Endothelial cell of umbilical vein (primary cell): ENCODE results near the gene OTUD6A. TPM values are rescaled to one million over a fixed set of nuclear protein-coding genes. Genes with fewer than 3 reads are reported as not detected.

Experiments
- BruUV-seq: library from RNA; stranded (reverse); fragments of 400-500 nt; replicated peaks from 2 replicates; lab custom pipeline; 2021; lab: Mats Ljungman, UMichigan
- CTCF ChIA-PET: fragments of 300-600, 350-600 bp; sonication (Branson Sonifier 250); formaldehyde crosslinking; loops from one replicate; lab custom pipeline; 2021; ENCODE audit warnings: antibody characterized with exemption, inconsistent platforms; lab: Charles Lee
- POLR2A ChIA-PET: fragments of 300-600, 350-600 bp; sonication (Branson Sonifier 250); formaldehyde crosslinking; loops from one replicate; lab custom pipeline; 2021; ENCODE audit warnings: antibody characterized with exemption, inconsistent platforms; lab: Charles Lee
- DNase-seq: peaks from one replicate; pipeline ENCODE4 v3.0.0-alpha.2; 2011; ENCODE audit warnings: low read depth, low spot score
- FAIRE-seq: peaks from 2 replicates; lab custom pipeline; 2011; peaks lifted over from hg19 to GRCh38; lab: Jason Lieb, UNC
- H2AFZ ChIP-seq: 2 replicates; pipeline ENCODE4 v1.6.0; 2012; ENCODE audit warnings: low read depth, low read length, control low read depth, inconsistent platforms
- H3K27ac ChIP-seq: 2 replicates; pipeline ENCODE4 v1.5.1; 2011; ENCODE audit warnings: low read depth, mild to moderate bottlenecking, control low read depth, low read length, moderate library complexity; ENCODE audit not compliant: insufficient read depth
- H3K27me3 ChIP-seq, 2 experiments: 2 replicates each; pipeline versions ENCODE4 v1.6.0 to v1.6.1; 2011; ENCODE audit warnings: low read length in 2 of 2, mixed read lengths in 1 of 2; ENCODE audit not compliant: control insufficient read depth in 2 of 2, insufficient read depth in 2 of 2
- H3K36me3 ChIP-seq, 2 experiments: 2 replicates in 1 of 2; 3 replicates in 1 of 2; pipeline ENCODE4 v1.5.1; 2011; ENCODE audit warnings: low read length in 2 of 2, mild to moderate bottlenecking in 1 of 2, moderate library complexity in 1 of 2; ENCODE audit not compliant: control insufficient read depth in 2 of 2, insufficient read depth in 2 of 2; ENCODE audit errors: extremely low read depth in 1 of 2
- H3K4me1 ChIP-seq: 3 replicates; pipeline ENCODE4 v1.5.1; 2011; ENCODE audit warnings: mild to moderate bottlenecking, low read length; ENCODE audit not compliant: control insufficient read depth, insufficient read depth; ENCODE audit errors: extremely low read depth
- H3K4me2 ChIP-seq: 2 replicates; pipeline ENCODE4 v1.6.1; 2011; ENCODE audit warnings: low read length, control low read depth, mixed read lengths; ENCODE audit not compliant: insufficient read depth
- H3K4me3 ChIP-seq, 3 experiments: fragments of 200-600 bp in 1 of 3; sonication (generic), shearing (Covaris generic) in 1 of 3; replicated peaks in 1 of 3; 2 replicates each; pipeline ENCODE4 v1.5.1; 2011 to 2016; ENCODE audit warnings: control low read depth in 3 of 3, low read length in 3 of 3, mild to moderate bottlenecking in 2 of 3, inconsistent platforms in 1 of 3, low read depth in 1 of 3, moderate library complexity in 1 of 3; ENCODE audit not compliant: insufficient read depth in 1 of 3
- H3K79me2 ChIP-seq: 2 replicates; pipeline ENCODE4 v1.6.0; 2012; ENCODE audit warnings: low read length, inconsistent platforms; ENCODE audit not compliant: control insufficient read depth, insufficient read depth
- H3K9ac ChIP-seq: replicated peaks from 2 replicates; pipeline ENCODE3; 2011; ENCODE audit warnings: low read length, control low read depth; ENCODE audit not compliant: insufficient read depth; ENCODE audit errors: extremely low read depth
- H3K9me1 ChIP-seq: replicated peaks from 3 replicates; pipeline ENCODE4 v1.6.0; 2011; ENCODE audit warnings: mild to moderate bottlenecking, low read length; ENCODE audit not compliant: control insufficient read depth, insufficient read depth; ENCODE audit errors: extremely low read depth
- H3K9me3 ChIP-seq: replicated peaks from 2 replicates; pipeline ENCODE4 v1.5.1; 2012; ENCODE audit warnings: low read length, inconsistent platforms; ENCODE audit not compliant: control insufficient read depth, insufficient read depth
- H4K20me1 ChIP-seq: replicated peaks from 2 replicates; pipeline ENCODE3; 2011; ENCODE audit warnings: mild to moderate bottlenecking, low read length; ENCODE audit not compliant: control insufficient read depth, insufficient read depth; ENCODE audit errors: extremely low read depth
- CTCF ChIP-seq, 2 donors: IDR thresholded peaks; 1 replicate in 1 of 2; 2 replicates in 1 of 2; pipeline ENCODE4 v1.5.1; 2011; ENCODE audit warnings: low read length in 2 of 2, mild to moderate bottlenecking in 2 of 2, moderate library complexity in 2 of 2, control low read depth in 1 of 2, inconsistent platforms in 1 of 2, low read depth in 1 of 2; ENCODE audit not compliant: insufficient read depth in 1 of 2; ENCODE audit errors: extremely low read depth in 1 of 2
- FOS ChIP-seq: IDR thresholded peaks from 2 replicates; pipeline ENCODE4 v1.6.1; 2011; ENCODE audit warnings: mild to moderate bottlenecking, low read length, moderate library complexity, borderline replicate concordance; ENCODE audit not compliant: insufficient read depth
- MAX ChIP-seq: IDR thresholded peaks from 2 replicates; pipeline ENCODE4 v1.6.1; 2011; ENCODE audit not compliant: insufficient read depth, insufficient read length
- MYC ChIP-seq: IDR thresholded peaks from one replicate; pipeline ENCODE4 v1.6.1; 2011; ENCODE audit warnings: mild to moderate bottlenecking, low read depth, low read length
- POLR2A ChIP-seq: IDR thresholded peaks from 2 replicates; pipeline ENCODE4 v1.6.1; 2012; ENCODE audit warnings: low read depth, mild to moderate bottlenecking, control low read depth, low read length
- dilution Hi-C: fragments of 300-500 bp; cut with MboI; formaldehyde crosslinking; loops from one replicate; pipeline ENCODE4 v1.15.0; 2019; ENCODE audit warnings: low sequenced_read_pairs; ENCODE audit not compliant: extremely low pct_ligation_motif_present
- intact Hi-C: fragments of 100-400 bp; cut with micrococcal nuclease; formaldehyde crosslinking; loops from one replicate; pipeline ENCODE4 v1.10.0; 2022
- polyA plus RNA-seq, 4 experiments: library from polyadenylated mRNA; depleted of rRNA in 3 of 4; stranded (reverse) in 3 of 4; unstranded in 1 of 4; fragments of >200 nt; gene quantifications; 2 replicates each; pipeline versions ENCODE4 v1.2.1 to v1.2.3, GENCODE V29; 2011 to 2012; ENCODE audit warnings: missing spikeins in 1 of 4
- total RNA-seq: library from RNA; stranded (reverse); gene quantifications from 2 replicates; pipeline ENCODE4 v1.2.3, GENCODE V29; 2021

OTUD6A gene
- total and polyA plus RNA-seq, 2 donors (not counting 3 experiments of a cell fraction or from before 2014, with no cell fraction given), result not detected

GRCh38 chrX:70042399-70043371 is 19.6 kb upstream of the OTUD6A start:
- BruUV-seq, result no TSS peak
- intact Hi-C loops (no loop called here), dilution Hi-C loops (no loop called here)
- Histone ChIP-seq H3K9me3 (no peaks in the 10 kb centered on the region), H3K4me2 (no peak overlapping the region), H3K79me2 (no peaks in the 10 kb centered on the region), H2AFZ (peak overlapping the region; percentile 42), H3K27ac (no peak overlapping the region), H3K36me3 (no peaks in the 10 kb centered on the region), H4K20me1 (no peaks in the 10 kb centered on the region), H3K4me3 (no peak overlapping the region), H3K4me1 (peaks cover 25% of the 10 kb centered on the region), H3K27me3 (no peaks in the 10 kb centered on the region), H3K9me1 (no peaks in the 10 kb centered on the region), H3K9ac (no peak overlapping the region)
- POLR2A ChIA-PET, result no interaction called here
- DNase-seq (no peak), FAIRE-seq (no peak)
- CTCF ChIA-PET, result interaction anchor here (0.8 kb wide), 1 partner anchor 55 kb away, joined by 4 read pairs; no protein-coding TSS in a partner anchor
- TF ChIP-seq CTCF (IDR thresholded peaks at IDR 0.05; ENCODE audit: extremely low read depth in 1 of 2, insufficient read depth in 1 of 2, low read depth in 1 of 2, low read length in 2 of 2) (no peak), MAX (no peak), FOS (no peak), POLR2A (no peak), MYC (no peak)
